ENCODE measurements around the gene SUPT7L. TPM values are rescaled to one million over a fixed set of nuclear protein-coding genes. Genes with fewer than 3 reads are reported as not detected.

Gene SUPT7L
- total RNA-seq, 1 experiment from 2014 or later, result 42.4 TPM

GRCh38 chr2:27709326-27709725, 45.9 kb upstream of the SUPT7L start:
- BruUV-seq (replicated peaks), result no TSS peak
- TF ChIP-seq, protein P1, sequence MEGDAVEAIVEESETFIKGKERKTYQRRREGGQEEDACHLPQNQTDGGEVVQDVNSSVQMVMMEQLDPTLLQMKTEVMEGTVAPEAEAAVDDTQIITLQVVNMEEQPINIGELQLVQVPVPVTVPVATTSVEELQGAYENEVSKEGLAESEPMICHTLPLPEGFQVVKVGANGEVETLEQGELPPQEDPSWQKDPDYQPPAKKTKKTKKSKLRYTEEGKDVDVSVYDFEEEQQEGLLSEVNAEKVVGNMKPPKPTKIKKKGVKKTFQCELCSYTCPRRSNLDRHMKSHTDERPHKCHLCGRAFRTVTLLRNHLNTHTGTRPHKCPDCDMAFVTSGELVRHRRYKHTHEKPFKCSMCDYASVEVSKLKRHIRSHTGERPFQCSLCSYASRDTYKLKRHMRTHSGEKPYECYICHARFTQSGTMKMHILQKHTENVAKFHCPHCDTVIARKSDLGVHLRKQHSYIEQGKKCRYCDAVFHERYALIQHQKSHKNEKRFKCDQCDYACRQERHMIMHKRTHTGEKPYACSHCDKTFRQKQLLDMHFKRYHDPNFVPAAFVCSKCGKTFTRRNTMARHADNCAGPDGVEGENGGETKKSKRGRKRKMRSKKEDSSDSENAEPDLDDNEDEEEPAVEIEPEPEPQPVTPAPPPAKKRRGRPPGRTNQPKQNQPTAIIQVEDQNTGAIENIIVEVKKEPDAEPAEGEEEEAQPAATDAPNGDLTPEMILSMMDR (IDR thresholded peaks at IDR 0.05; ENCODE audit: insufficient read depth in 1 of 2, low read depth in 1 of 2, low read length in 1 of 2, severe bottlenecking in 1 of 2, unreplicated experiment in 1 of 2), result no peak
- peaks cover 25% of the 10 kb centered on the region for H3K4me1 ChIP-seq
- Mint-ChIP-seq H3K9me3 (ENCODE audit: unreplicated experiment) (no peaks in the 10 kb centered on the region), H3K4me3 (ENCODE audit: unreplicated experiment) (no peak overlapping the region), H3K4me1 (ENCODE audit: low read depth, unreplicated experiment) (peaks cover 24% of the 10 kb centered on the region), H3K36me3 (ENCODE audit: insufficient read depth, unreplicated experiment) (no peaks in the 10 kb centered on the region), H3K27ac (ENCODE audit: unreplicated experiment) (no peak overlapping the region), H3K27me3 (ENCODE audit: insufficient read depth, unreplicated experiment) (no peaks in the 10 kb centered on the region)
- intact Hi-C loops (cut with micrococcal nuclease; ENCODE audit: unreplicated experiment), result loop anchor here (10.0 kb wide), 2 partner anchors 265 to 355 kb away; no protein-coding TSS in a partner anchor
- ChIA-PET CTCF (no interaction called here), POLR2A (no interaction called here)
- DNase-seq, result no peak
- H3K36me3 ChIP-seq (ENCODE audit: control insufficient read depth, insufficient read depth, low read length), result no peaks in the 10 kb centered on the region
- H3K4me3 ChIP-seq (ENCODE audit: low read depth, low read length), result no peak overlapping the region
- H3K9me3 ChIP-seq, result no peaks in the 10 kb centered on the region
- H3K27me3 ChIP-seq (replicated peaks; ENCODE audit: control insufficient read depth, insufficient read depth, low read length), result no peaks in the 10 kb centered on the region

GRCh38 chr2:27708666-27709065, 45.3 kb upstream of the SUPT7L start:
- CTCF ChIA-PET, result no interaction called here
- Mint-ChIP-seq H3K36me3 (ENCODE audit: insufficient read depth, unreplicated experiment) (no peaks in the 10 kb centered on the region), H3K4me1 (ENCODE audit: low read depth, unreplicated experiment) (peaks cover 28% of the 10 kb centered on the region), H3K27me3 (ENCODE audit: insufficient read depth, unreplicated experiment) (no peaks in the 10 kb centered on the region), H3K4me3 (ENCODE audit: unreplicated experiment) (no peak overlapping the region), H3K27ac (ENCODE audit: unreplicated experiment) (no peak overlapping the region), H3K9me3 (ENCODE audit: unreplicated experiment) (no peaks in the 10 kb centered on the region)
- no TSS peak for BruUV-seq (replicated peaks)
- TF ChIP-seq, protein P1 (IDR thresholded peaks at IDR 0.05; ENCODE audit: insufficient read depth in 1 of 2, low read depth in 1 of 2, low read length in 1 of 2, severe bottlenecking in 1 of 2, unreplicated experiment in 1 of 2), result no peak
- DNase-seq, result no peak
- Histone ChIP-seq H3K4me3 (ENCODE audit: low read depth, low read length) (no peak overlapping the region), H3K27me3 (replicated peaks; ENCODE audit: control insufficient read depth, insufficient read depth, low read length) (no peaks in the 10 kb centered on the region), H3K36me3 (ENCODE audit: control insufficient read depth, insufficient read depth, low read length) (no peaks in the 10 kb centered on the region), H3K4me1 (peaks cover 32% of the 10 kb centered on the region), H3K9me3 (no peaks in the 10 kb centered on the region)
- intact Hi-C loops (cut with micrococcal nuclease; ENCODE audit: unreplicated experiment), result loop anchor here (10.0 kb wide), 2 partner anchors 266 to 356 kb away; no protein-coding TSS in a partner anchor
- POLR2A ChIA-PET, result no interaction called here

DNA sequence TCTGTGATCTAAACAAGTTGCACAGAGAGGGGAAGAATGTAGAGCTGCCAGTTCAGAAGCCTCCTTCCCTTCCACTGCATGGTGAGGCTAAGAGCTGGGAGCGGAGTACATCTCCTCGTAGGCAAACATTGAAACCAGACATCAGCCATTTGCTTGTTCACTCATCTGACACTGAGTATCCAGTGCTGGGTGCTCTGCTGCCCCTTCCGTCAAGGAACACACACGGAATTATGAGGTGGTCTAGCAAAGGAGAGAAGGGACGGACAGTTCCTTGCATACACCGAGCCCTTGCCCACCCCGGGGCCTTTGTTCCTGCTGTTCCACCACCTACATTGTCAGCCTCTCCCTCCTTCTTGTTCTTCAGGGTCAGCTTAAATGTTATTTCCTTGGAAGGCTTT, 44.8 kb upstream of the SUPT7L start:
- DNase-seq, result no peak
- Histone ChIP-seq H3K4me1 (peaks cover 36% of the 10 kb centered on the region), H3K4me3 (ENCODE audit: low read depth, low read length) (no peak overlapping the region), H3K27me3 (replicated peaks; ENCODE audit: control insufficient read depth, insufficient read depth, low read length) (no peaks in the 10 kb centered on the region), H3K36me3 (ENCODE audit: control insufficient read depth, insufficient read depth, low read length) (no peaks in the 10 kb centered on the region), H3K9me3 (no peaks in the 10 kb centered on the region)
- TF ChIP-seq, protein P1 (IDR thresholded peaks at IDR 0.05; ENCODE audit: insufficient read depth in 1 of 2, low read depth in 1 of 2, low read length in 1 of 2, severe bottlenecking in 1 of 2, unreplicated experiment in 1 of 2), result no peak
- POLR2A ChIA-PET, result no interaction called here
- Mint-ChIP-seq H3K4me1 (ENCODE audit: low read depth, unreplicated experiment) (peaks cover 32% of the 10 kb centered on the region), H3K27me3 (ENCODE audit: insufficient read depth, unreplicated experiment) (no peaks in the 10 kb centered on the region), H3K9me3 (ENCODE audit: unreplicated experiment) (no peaks in the 10 kb centered on the region), H3K36me3 (ENCODE audit: insufficient read depth, unreplicated experiment) (no peaks in the 10 kb centered on the region), H3K27ac (ENCODE audit: unreplicated experiment) (no peak overlapping the region), H3K4me3 (ENCODE audit: unreplicated experiment) (no peak overlapping the region)
- CTCF ChIA-PET, result no interaction called here
- intact Hi-C loops (cut with micrococcal nuclease; ENCODE audit: unreplicated experiment), result loop anchor here (10.0 kb wide), 2 partner anchors 267 to 357 kb away; no protein-coding TSS in a partner anchor
- BruUV-seq (replicated peaks), result no TSS peak

All from Caco-2 (cell line).